Lung (tissue), 12 donors: ENCODE results near the gene CD300LB. TPM values are rescaled to one million over a fixed set of nuclear protein-coding genes. Genes with fewer than 3 reads are reported as not detected.
"Not testable (repeated sequence)": the region's sequence is repeated elsewhere in the genome, so short reads cannot be mapped to it uniquely, and the experiment has no call there.

Experiments
- ATAC-seq: fragments of 200-7000 bp; cut with Tn5 transposase; one replicate; pipeline ENCODE4 v1.9.1; 2020; ENCODE audit warnings: moderate number of reproducible peaks; ENCODE audit not compliant: insufficient read depth, low FRiP score
- DNase-seq, 3 donors: peaks; one replicate each; pipeline ENCODE4 v3.0.0-alpha.2; 2013 to 2017
- H3K27ac ChIP-seq, 2 donors: one replicate each; pipeline ENCODE4 v1.5.1; 2013; ENCODE audit warnings: mild to moderate bottlenecking in 2 of 2, moderate library complexity in 2 of 2, control low read depth in 1 of 2, inconsistent platforms in 1 of 2, low read depth in 1 of 2, low read length in 1 of 2
- H3K27me3 ChIP-seq, 3 donors: one replicate each; pipeline ENCODE4 v1.5.1; 2013; ENCODE audit warnings: low read length in 2 of 3; ENCODE audit not compliant: control insufficient read depth in 3 of 3, insufficient read depth in 3 of 3
- H3K36me3 ChIP-seq, 4 donors: one replicate each; pipeline ENCODE4 v1.5.1; 2013; ENCODE audit warnings: low read length in 4 of 4, mild to moderate bottlenecking in 1 of 4, moderate library complexity in 1 of 4; ENCODE audit not compliant: control insufficient read depth in 4 of 4, insufficient read depth in 4 of 4
- H3K4me1 ChIP-seq, 5 donors: one replicate each; pipeline ENCODE4 v1.5.1; 2013; ENCODE audit warnings: low read length in 5 of 5, mild to moderate bottlenecking in 2 of 5, moderate library complexity in 1 of 5; ENCODE audit not compliant: control insufficient read depth in 5 of 5, insufficient read depth in 5 of 5
- H3K4me3 ChIP-seq: one replicate; pipeline ENCODE4 v1.5.1; 2013; ENCODE audit warnings: mild to moderate bottlenecking, control low read depth, moderate library complexity
- H3K9ac ChIP-seq, 2 donors: one replicate each; pipeline ENCODE4 v1.5.1; 2013; ENCODE audit warnings: low read length in 2 of 2, control low read depth in 1 of 2; ENCODE audit not compliant: insufficient read depth in 1 of 2
- H3K9me3 ChIP-seq, 4 donors: one replicate each; pipeline ENCODE4 v1.5.1; 2013; ENCODE audit warnings: low read length in 3 of 4, mild to moderate bottlenecking in 1 of 4, moderate library complexity in 1 of 4; ENCODE audit not compliant: control insufficient read depth in 4 of 4, insufficient read depth in 3 of 4
- WGBS, 2 donors: extraction: QIAGEN DNeasy Blood & Tissue Kit; methylation state at CpG; one replicate each; pipeline ENCODE4 v1.1.7; 2013; 5-methylcytosine and 5-hydroxymethylcytosine counted together
- polyA plus RNA-seq, 2 donors: library from polyadenylated mRNA; stranded (reverse); fragments of 200-250 nt; gene quantifications; one replicate each; pipeline ENCODE4 v1.2.1, GENCODE V29; 2013
- total RNA-seq, 2 donors: library from RNA; depleted of rRNA in 1 of 2; stranded (reverse); fragments of >200 nt in 1 of 2; gene quantifications; one replicate each; pipeline ENCODE4 v1.2.1, GENCODE V29; 2014 to 2021
- TF ChIP-seq, protein P1 (sequence below): IDR thresholded peaks from 2 replicates; pipeline ENCODE4 v1.5.1; 2012; ENCODE audit warnings: mild to moderate bottlenecking; ENCODE audit errors: control extremely low read depth, extremely low read depth
- donor health status: control.
- donor health status: control.
- donor health status: Bipolar disorder and iron deficiency.
- donor health status: healthy.
- donor health status: DM: yes; HTN: yes; CAD: no.

CD300LB gene
- total and polyA plus RNA-seq, 4 donors: 0.82 to 1.8 (median 1.3) TPM

- DNase-seq: no peak
- H3K36me3 ChIP-seq: no peaks in the 10 kb centered on the region
- no peak overlapping the region for H3K4me3 ChIP-seq
- 76 to 79% methylated on average over 7 of the region's 7 CpGs for WGBS, 2 donors
- H3K9ac ChIP-seq: no peak overlapping the region
- no peaks in the 10 kb centered on the region for H3K9me3 ChIP-seq
- H3K4me1 ChIP-seq: no peaks in the 10 kb centered on the region
- no peak overlapping the region for H3K27ac ChIP-seq
- TF ChIP-seq, protein P1, sequence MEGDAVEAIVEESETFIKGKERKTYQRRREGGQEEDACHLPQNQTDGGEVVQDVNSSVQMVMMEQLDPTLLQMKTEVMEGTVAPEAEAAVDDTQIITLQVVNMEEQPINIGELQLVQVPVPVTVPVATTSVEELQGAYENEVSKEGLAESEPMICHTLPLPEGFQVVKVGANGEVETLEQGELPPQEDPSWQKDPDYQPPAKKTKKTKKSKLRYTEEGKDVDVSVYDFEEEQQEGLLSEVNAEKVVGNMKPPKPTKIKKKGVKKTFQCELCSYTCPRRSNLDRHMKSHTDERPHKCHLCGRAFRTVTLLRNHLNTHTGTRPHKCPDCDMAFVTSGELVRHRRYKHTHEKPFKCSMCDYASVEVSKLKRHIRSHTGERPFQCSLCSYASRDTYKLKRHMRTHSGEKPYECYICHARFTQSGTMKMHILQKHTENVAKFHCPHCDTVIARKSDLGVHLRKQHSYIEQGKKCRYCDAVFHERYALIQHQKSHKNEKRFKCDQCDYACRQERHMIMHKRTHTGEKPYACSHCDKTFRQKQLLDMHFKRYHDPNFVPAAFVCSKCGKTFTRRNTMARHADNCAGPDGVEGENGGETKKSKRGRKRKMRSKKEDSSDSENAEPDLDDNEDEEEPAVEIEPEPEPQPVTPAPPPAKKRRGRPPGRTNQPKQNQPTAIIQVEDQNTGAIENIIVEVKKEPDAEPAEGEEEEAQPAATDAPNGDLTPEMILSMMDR: no peak
- H3K27me3 ChIP-seq: peaks cover 0 to 2% (median 0%) of the 10 kb centered on the region in 3 donors
- ATAC-seq: no peak
These were observed 39.6 kb downstream of the CD300LB start for GRCh38 chr17:74491626-74492025.

- TF ChIP-seq, protein P1: no peak
- H3K36me3 ChIP-seq: no peaks in the 10 kb centered on the region
- DNase-seq (no peak), ATAC-seq (no peak)
- peaks cover 0 to 2% (median 0%) of the 10 kb centered on the region in 3 donors for H3K27me3 ChIP-seq
- no peaks in the 10 kb centered on the region for H3K4me1 ChIP-seq
- H3K27ac ChIP-seq: no peak overlapping the region
- 78 to 85% methylated on average over 9 of the region's 9 CpGs for WGBS, 2 donors
- H3K9me3 ChIP-seq: no peaks in the 10 kb centered on the region
- no peak overlapping the region for H3K9ac ChIP-seq
- no peak overlapping the region for H3K4me3 ChIP-seq
These were observed 40.6 kb downstream of the CD300LB start for GRCh38 chr17:74490716-74491115.

- H3K27ac ChIP-seq: not testable (repeated sequence)
These were observed 43.0 kb downstream of the CD300LB start for GRCh38 chr17:74488276-74488675.

DNA sequence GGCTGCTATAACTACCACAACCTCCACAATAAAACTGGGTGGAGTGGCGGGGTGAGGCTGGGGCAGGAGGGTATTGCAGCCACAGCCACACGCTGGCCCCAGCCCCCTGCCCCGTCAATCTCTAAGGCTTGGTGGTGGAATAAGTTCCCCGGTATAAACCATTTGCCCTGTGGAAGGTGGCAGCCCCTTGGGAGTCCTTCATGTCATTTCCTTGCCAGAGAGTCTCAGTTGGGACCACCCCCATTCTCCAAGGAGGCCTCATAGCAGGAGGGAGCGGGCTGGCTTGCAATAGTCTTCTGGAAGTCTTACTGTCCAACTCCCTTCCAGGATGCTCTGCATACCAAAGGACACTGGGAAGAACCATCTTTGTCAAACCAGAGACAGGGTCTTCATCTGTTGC lies 45.4 kb downstream of the CD300LB start:
- no peak for ATAC-seq
- Histone ChIP-seq H3K36me3 (no peaks in the 10 kb centered on the region), H3K9me3 (no peaks in the 10 kb centered on the region), H3K27ac (no peak overlapping the region), H3K9ac (no peak overlapping the region), H3K4me3 (no peak overlapping the region), H3K4me1 (no peaks in the 10 kb centered on the region), H3K27me3 (peaks cover 0 to 6% (median 0%) of the 10 kb centered on the region in 3 donors)
- TF ChIP-seq, protein P1: no peak
- 89 to 97% methylated on average over 5 of the region's 5 CpGs for WGBS, 2 donors
- DNase-seq: no peak

More at GRCh38 chr17:74488276-74488675, 43.0 kb downstream of the CD300LB start:
- DNase-seq, H3K9me3 ChIP-seq, H3K4me3 ChIP-seq, H3K9ac ChIP-seq, ATAC-seq, H3K27me3 ChIP-seq, H3K4me1 ChIP-seq, H3K36me3 ChIP-seq: not testable (repeated sequence)
- 94 to 99% methylated on average over 4 of the region's 4 CpGs for WGBS, 2 donors
